ENCODE data around the gene CFAP65.

The CFAP65 gene

GRCh38 chr2:218997731-218998130, 43.6 kb downstream of the CFAP65 start:
- H3K27me3 ChIP-seq (ENCODE audit: insufficient read depth, low read depth, severe bottlenecking), result no peaks in the 10 kb centered on the region
- peak overlapping the region; percentile 99 for H3K27ac ChIP-seq
- TF ChIP-seq, protein P1, sequence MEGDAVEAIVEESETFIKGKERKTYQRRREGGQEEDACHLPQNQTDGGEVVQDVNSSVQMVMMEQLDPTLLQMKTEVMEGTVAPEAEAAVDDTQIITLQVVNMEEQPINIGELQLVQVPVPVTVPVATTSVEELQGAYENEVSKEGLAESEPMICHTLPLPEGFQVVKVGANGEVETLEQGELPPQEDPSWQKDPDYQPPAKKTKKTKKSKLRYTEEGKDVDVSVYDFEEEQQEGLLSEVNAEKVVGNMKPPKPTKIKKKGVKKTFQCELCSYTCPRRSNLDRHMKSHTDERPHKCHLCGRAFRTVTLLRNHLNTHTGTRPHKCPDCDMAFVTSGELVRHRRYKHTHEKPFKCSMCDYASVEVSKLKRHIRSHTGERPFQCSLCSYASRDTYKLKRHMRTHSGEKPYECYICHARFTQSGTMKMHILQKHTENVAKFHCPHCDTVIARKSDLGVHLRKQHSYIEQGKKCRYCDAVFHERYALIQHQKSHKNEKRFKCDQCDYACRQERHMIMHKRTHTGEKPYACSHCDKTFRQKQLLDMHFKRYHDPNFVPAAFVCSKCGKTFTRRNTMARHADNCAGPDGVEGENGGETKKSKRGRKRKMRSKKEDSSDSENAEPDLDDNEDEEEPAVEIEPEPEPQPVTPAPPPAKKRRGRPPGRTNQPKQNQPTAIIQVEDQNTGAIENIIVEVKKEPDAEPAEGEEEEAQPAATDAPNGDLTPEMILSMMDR (IDR thresholded peaks at IDR 0.05; ENCODE audit: low read depth, low read length), result no peak
- H3K4me3 ChIP-seq (ENCODE audit: low read depth, low read length), result no peak overlapping the region
- no peaks in the 10 kb centered on the region for H3K36me3 ChIP-seq
- DNase-seq, result no peak
- no peaks in the 10 kb centered on the region for H3K9me3 ChIP-seq (ENCODE audit: severe bottlenecking)

GRCh38 chr2:218996937-218997336, 44.4 kb downstream of the CFAP65 start:
- TF ChIP-seq, protein P1 (IDR thresholded peaks at IDR 0.05; ENCODE audit: low read depth, low read length), result no peak
- H3K27me3 ChIP-seq (ENCODE audit: insufficient read depth, low read depth, severe bottlenecking), result no peaks in the 10 kb centered on the region
- no peak overlapping the region for H3K4me3 ChIP-seq (ENCODE audit: low read depth, low read length)

GRCh38 chr2:218995972-218996711, 45.2 kb downstream of the CFAP65 start:
- Histone ChIP-seq H3K36me3 (no peaks in the 10 kb centered on the region), H3K27me3 (ENCODE audit: insufficient read depth, low read depth, severe bottlenecking) (no peaks in the 10 kb centered on the region), H3K9me3 (ENCODE audit: severe bottlenecking) (no peaks in the 10 kb centered on the region), H3K4me3 (ENCODE audit: low read depth, low read length) (peak overlapping the region; percentile 48), H3K27ac (peak overlapping the region; percentile 99)
- TF ChIP-seq, protein P1 (IDR thresholded peaks at IDR 0.05; ENCODE audit: low read depth, low read length), result peak; percentile 86
- peak; percentile 94 for DNase-seq

More at GRCh38 chr2:218996937-218997336, 44.4 kb downstream of the CFAP65 start:
- peak overlapping the region; percentile 99 for H3K27ac ChIP-seq
- H3K36me3 ChIP-seq, result no peaks in the 10 kb centered on the region
- no peak for DNase-seq
- no peaks in the 10 kb centered on the region for H3K9me3 ChIP-seq (ENCODE audit: severe bottlenecking)

GRCh38 chr2:218995561-218995960, 45.8 kb downstream of the CFAP65 start:
- DNase-seq, result no peak
- Histone ChIP-seq H3K27me3 (ENCODE audit: insufficient read depth, low read depth, severe bottlenecking) (no peaks in the 10 kb centered on the region), H3K36me3 (no peaks in the 10 kb centered on the region), H3K27ac (peak overlapping the region; percentile 99), H3K4me3 (ENCODE audit: low read depth, low read length) (no peak overlapping the region), H3K9me3 (ENCODE audit: severe bottlenecking) (no peaks in the 10 kb centered on the region)
- TF ChIP-seq, protein P1 (IDR thresholded peaks at IDR 0.05; ENCODE audit: low read depth, low read length), result no peak

DNA sequence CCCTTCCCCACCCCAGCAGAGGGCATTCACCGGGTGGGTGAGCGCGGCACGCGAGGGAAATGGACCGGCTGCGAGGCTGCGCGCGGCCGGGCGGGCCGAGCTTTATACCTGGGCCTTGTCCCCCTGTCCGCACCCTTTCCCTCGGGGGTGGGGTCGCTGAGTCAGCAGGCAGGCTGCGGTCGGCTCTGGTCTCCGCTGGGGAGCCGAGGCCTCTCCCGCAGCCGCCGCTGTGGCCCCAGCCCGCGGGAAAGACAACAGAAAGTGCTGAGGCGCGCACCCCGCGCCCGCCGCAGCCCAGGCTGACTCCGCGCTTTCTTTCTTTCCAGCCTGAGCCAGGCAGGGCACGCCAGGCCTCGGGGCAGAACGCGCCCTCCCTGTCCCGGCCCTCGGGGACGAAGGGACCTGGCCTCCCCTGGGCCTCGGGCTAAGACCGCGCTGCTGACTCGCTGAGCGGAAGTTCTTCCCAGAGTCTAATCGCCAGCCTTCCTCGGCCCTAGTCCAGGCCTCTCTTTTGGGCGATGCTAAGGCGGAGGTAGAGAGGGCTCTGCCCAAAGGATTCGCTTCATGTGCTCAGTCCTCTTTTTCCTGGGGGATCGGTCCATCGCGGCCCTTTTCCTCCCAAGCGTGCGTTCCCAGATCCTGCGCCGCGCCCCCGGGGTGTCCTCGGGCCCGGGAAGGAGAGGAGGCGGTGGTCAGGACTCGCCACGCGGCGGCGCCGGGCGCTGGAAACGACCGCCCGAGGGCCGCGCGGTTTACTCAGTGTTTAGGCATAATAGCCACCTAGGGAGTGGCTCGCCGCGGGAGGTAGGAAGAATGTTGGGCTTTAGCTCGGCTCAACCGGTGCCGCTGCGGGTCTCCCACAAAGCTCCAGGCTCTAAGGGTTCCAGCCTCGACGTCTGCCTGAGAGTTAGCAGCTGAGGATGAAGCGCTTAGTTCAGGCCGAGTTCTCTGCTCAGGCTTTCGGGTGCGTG, 47.7 kb downstream of the CFAP65 start, which contains the start of gene CRYBA2:
Gene CRYBA2, minus strand, starts transcription at position 78 of the 971 bp plus-strand sequence. CDS start 246 bp downstream, outside the sequence.
- no peak for DNase-seq
- Histone ChIP-seq H3K9me3 (ENCODE audit: severe bottlenecking) (no peaks in the 10 kb centered on the region), H3K4me3 (ENCODE audit: low read depth, low read length) (no peak within 1 kb of the TSS), H3K36me3 (no peaks in the 10 kb centered on the region), H3K27me3 (ENCODE audit: insufficient read depth, low read depth, severe bottlenecking) (no peaks in the 10 kb centered on the region), H3K27ac (no peak within 1 kb of the TSS)
- TF ChIP-seq, protein P1 (IDR thresholded peaks at IDR 0.05; ENCODE audit: low read depth, low read length), result no peak

All from WERI-Rb-1 (cell line).